ENCODE measurements around the gene DPM3. TPM values are rescaled to one million over a fixed set of nuclear protein-coding genes. Genes with fewer than 3 reads are reported as not detected.

Gene DPM3
- total and polyA plus RNA-seq, 2 of the 4 experiments (the other 2 are of a cell fraction): 29.0 to 129 TPM

- Histone ChIP-seq H3K79me1 (ENCODE audit: low read depth in 1 of 2, low read length in 2 of 2) (peaks cover 0 to 37% of the 10 kb centered on the region in 2 experiments; a peak in 3 of 4 replicates), H4K91ac (ENCODE audit: insufficient read depth, low read depth, low read length) (0 out of 2 replicates have a peak overlapping the region, but pooled peaks have one; percentile 6), H2AFZ (replicated peaks; ENCODE audit: low read length, poor library complexity) (peak overlapping the region; percentile 55), H3K36me3 (ENCODE audit: control insufficient read depth, insufficient read depth, low read length) (peaks cover 33% of the 10 kb centered on the region), H3K4ac (ENCODE audit: low read depth, low read length) (0 out of 2 replicates have a peak overlapping the region, but pooled peaks have one; percentile 63), H3K14ac (replicated peaks; ENCODE audit: low read depth, low read length) (no peak overlapping the region), H3K27ac (ENCODE audit: insufficient read depth, low read length) (no peak overlapping the region), H2BK20ac (ENCODE audit: low read depth, low read length) (no peak overlapping the region), H3K4me3 (ENCODE audit: insufficient read depth, low read depth, low read length) (no peak overlapping the region), H4K5ac (ENCODE audit: low read depth, low read length) (no peak overlapping the region), H2AK9ac (replicated peaks; ENCODE audit: low read depth, low read length, poor library complexity) (peak overlapping the region; percentile 88), H3K9me1 (ENCODE audit: insufficient read depth, low read length) (peaks cover 2% of the 10 kb centered on the region; the same call in 1 of the 2 replicates), H4K8ac (ENCODE audit: low read depth in 2 of 2, low read length in 2 of 2) (peak overlapping the region in 1 of 2 experiments; percentile 74; a peak in 1 of 4 replicates), H3K9ac (ENCODE audit: low read depth, low read length) (no peak overlapping the region), H2BK5ac (ENCODE audit: low read depth, low read length, poor library complexity, severe bottlenecking) (no peak overlapping the region), H2AK5ac (ENCODE audit: low read depth, low read length) (peak overlapping the region; percentile 81), H3K56ac (ENCODE audit: extremely low read depth, insufficient read depth, low read length) (no peak overlapping the region), H2BK15ac (ENCODE audit: low read depth, low read length) (no peak overlapping the region), H3K23ac (ENCODE audit: low read depth, low read length) (no peak overlapping the region), H3K27me3 (ENCODE audit: control insufficient read depth, insufficient read depth, low read length) (no peaks in the 10 kb centered on the region), H4K20me1 (ENCODE audit: insufficient read depth, low read length) (no peaks in the 10 kb centered on the region), H2BK120ac (ENCODE audit: low read depth, low read length) (no peak overlapping the region), H3K4me1 (ENCODE audit: control insufficient read depth, insufficient read depth, low read length) (peaks cover 3% of the 10 kb centered on the region), H3K4me2 (ENCODE audit: low read depth, low read length) (no peak overlapping the region), H3K9me3 (ENCODE audit: control insufficient read depth, insufficient read depth, low read length) (no peaks in the 10 kb centered on the region), H3K18ac (ENCODE audit: low read depth, low read length) (no peak overlapping the region)
- peak; percentile 68 for TF ChIP-seq SMC3 (IDR thresholded peaks at IDR 0.05; ENCODE audit: low read depth, low read length)
- TF ChIP-seq CEBPB (IDR thresholded peaks at IDR 0.05; ENCODE audit: low read depth, low read length): 0 out of 2 replicates have a peak, but pooled peaks have one; percentile 0
- no peak for TF ChIP-seq MAZ (IDR thresholded peaks at IDR 0.05; ENCODE audit: borderline replicate concordance, low read depth, low read length)
- no peak for TF ChIP-seq MAFK (IDR thresholded peaks at IDR 0.05; ENCODE audit: low read depth, low read length)
- peak; percentile 71 for TF ChIP-seq RAD21 (IDR thresholded peaks at IDR 0.05; ENCODE audit: low read length)
- no peak for TF ChIP-seq POLR2A (IDR thresholded peaks at IDR 0.05; ENCODE audit: low read depth, low read length)
- TF ChIP-seq CTCF (conservative IDR thresholded peaks at IDR 0.05; ENCODE audit: low read depth, low read length): peak; percentile 88
- no peak for TF ChIP-seq MXI1 (IDR thresholded peaks at IDR 0.05; ENCODE audit: borderline replicate concordance, low read depth, low read length)
- no peak for TF ChIP-seq RCOR1 (IDR thresholded peaks at IDR 0.05; ENCODE audit: insufficient replicate concordance, low read length)
- POLR2A ChIA-PET (ENCODE audit: unreplicated experiment): no interaction called here
- no TSS peak for BruUV-seq (replicated peaks)
- peak; percentile 55 for ATAC-seq (ENCODE audit: low read depth)
- WGBS, 2 experiments (ENCODE audit: extremely low coverage in 2 of 2, insufficient read length in 1 of 2): 100% methylated on average over 4 of the region's 8 CpGs; no CpG with 5 or more reads in 1 of the 2 experiments
- CTCF ChIA-PET: interaction anchor here (0.9 to 1.7 kb wide), 2 partner anchors 17 to 18 kb away, joined by 4 to 5 read pairs; no protein-coding TSS in a partner anchor
- in situ Hi-C loops (cut with MboI; ENCODE audit: low sequenced_read_pairs): no loop called here
- peak; percentile 64 for DNase-seq
- intact Hi-C loops (cut with micrococcal nuclease): loop anchor here (1.0 to 10.0 kb wide), 4 partner anchors 50 to 472 kb away; partner anchors contain the start of genes CKS1B and SHC1
- dilution Hi-C loops (cut with HindIII; ENCODE audit: low sequenced_read_pairs, unreplicated experiment): no loop called here
These were observed 36.3 kb upstream of the DPM3 start for GRCh38 chr1:155176544-155177071.
